Islet of Langerhans (tissue), 1 donor: ENCODE measurements around the gene BEND3.
A peak's percentile ranks its signal among the peaks of the same experiment; 100 is the strongest.
"Not testable (repeated sequence)": the region's sequence is repeated elsewhere in the genome, so short reads cannot be mapped to it uniquely, and the experiment has no call there.

Experiments
- FAIRE-seq: peaks from one replicate; lab custom pipeline; 2011; peaks lifted over from hg19 to GRCh38; lab: Jason Lieb, UNC

BEND3 gene

DNA sequence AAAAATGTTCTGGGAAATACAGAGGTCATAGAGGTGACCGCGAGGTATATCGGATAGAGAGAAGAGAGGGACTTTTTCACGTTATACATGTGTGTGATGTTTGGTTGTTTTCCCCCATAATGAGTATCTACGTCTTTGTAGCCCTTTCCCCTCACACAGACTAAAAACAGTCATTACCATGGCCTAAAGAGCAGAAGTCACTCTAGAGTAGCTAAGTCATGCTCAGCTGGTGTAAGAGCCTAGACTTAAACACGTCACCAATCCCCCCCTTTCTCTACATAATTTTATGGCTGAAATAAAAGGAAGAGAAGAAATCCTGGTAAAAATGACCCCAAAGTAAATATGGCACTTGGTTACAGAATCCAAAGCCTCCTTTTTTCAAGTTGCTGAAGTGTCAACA lies 6.0 kb upstream of the BEND3 start:
- FAIRE-seq, result no peak

DNA sequence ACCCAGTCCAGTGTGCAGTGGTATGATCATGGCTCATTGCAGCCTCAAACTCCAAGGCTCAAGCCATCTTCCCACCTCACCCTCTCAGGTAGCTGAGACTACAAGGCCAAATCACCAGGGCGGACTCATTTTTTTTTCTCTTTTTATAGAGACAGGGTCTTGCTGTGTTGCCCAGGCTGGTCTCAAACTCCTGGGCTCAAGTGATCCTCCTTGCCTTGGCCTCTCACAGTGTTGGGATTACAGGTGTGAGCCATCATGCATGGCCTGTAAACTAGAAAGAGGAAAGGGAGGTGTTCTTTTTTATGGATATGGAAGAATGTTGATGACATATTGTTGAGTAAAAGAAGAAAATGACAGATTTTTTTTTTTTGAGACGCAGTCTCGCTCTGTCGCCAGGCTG lies 5.1 kb upstream of the BEND3 start:
- no peak for FAIRE-seq

DNA sequence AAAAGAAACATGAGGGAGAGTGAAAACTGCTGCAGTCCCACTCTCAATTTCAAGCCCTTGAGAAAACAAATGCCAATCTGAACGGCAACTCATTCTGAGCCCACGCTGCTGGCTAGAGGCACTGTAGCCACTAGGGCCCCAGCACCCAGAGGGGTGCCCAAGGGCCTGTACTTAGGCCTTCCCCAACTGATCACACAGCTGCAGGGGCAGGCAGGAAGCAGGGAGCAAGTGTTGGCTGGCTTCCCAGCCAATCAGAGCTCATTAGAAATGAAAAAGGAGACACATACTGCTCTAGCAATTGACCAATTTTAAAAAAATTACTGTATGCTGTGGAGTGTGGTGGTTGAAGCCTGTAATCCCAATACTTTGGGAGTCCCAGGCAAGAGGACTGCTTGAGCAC lies 3.7 kb upstream of the BEND3 start:
- no peak for FAIRE-seq

DNA sequence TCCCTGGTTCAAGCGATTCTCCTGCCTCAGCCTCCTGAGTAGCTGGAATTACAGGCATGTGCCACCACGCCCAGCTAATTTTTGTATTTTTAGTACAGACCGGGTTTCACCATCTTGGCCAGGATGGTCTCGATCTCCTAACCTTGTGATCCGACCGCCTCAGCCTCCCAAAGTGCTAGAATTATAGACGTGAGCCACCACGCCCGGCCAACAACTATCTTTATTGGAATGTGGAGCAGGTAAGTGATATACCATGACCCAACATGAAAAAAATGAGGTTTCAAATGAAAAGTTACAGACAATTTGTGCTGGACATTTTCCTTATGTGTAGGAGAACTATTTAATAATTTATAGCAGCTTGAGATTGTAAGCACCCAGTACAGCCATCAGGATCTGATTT lies 3.2 kb upstream of the BEND3 start:
- FAIRE-seq, result not testable (repeated sequence)

DNA sequence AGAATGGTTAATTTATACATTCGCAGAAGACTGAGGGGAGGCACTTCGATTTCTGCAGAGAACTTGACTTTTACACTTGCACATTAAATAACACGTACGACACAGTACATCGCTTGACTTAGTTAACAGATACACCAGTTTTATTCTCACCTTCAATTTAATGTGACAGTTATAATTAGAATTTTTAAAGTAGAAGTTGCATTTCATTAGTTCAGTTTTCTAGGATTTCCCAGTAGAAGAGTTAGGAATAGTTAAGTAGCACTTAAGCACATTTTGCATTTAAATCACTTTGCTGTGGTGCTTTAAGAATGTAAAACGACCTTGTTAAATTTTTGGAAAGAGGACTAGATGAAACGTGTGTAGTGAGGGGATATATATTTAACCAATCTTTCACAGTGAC lies 1.6 kb upstream of the BEND3 start:
- FAIRE-seq, result no peak

DNA sequence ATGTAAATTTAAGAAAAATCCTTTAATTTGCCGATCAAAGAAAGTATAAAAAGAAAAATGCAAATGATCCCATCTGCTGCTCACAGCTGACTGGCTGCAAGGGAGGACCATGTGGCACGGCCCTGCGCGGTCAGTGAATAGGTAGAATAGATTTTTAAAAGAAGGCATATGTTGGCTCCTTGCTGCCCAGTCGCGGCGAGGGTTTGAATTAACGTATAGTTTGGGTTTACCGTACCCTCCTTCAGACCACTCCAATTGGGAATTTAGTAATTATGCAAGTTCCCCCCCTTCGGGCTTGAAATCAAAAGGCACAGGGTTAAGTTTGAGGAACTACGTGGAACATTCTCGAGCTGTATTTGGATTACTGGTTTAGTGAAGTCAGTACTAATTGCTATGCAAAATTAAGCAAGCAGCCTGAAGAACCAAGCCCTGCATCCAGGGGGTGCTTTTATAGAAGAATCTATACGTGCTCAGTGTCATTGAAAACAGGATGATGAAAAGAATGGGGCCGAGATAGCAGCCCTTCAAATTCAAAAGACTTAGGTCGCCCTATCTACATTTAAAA lies 1.1 kb upstream of the BEND3 start:
- peak; percentile 58 for FAIRE-seq

DNA sequence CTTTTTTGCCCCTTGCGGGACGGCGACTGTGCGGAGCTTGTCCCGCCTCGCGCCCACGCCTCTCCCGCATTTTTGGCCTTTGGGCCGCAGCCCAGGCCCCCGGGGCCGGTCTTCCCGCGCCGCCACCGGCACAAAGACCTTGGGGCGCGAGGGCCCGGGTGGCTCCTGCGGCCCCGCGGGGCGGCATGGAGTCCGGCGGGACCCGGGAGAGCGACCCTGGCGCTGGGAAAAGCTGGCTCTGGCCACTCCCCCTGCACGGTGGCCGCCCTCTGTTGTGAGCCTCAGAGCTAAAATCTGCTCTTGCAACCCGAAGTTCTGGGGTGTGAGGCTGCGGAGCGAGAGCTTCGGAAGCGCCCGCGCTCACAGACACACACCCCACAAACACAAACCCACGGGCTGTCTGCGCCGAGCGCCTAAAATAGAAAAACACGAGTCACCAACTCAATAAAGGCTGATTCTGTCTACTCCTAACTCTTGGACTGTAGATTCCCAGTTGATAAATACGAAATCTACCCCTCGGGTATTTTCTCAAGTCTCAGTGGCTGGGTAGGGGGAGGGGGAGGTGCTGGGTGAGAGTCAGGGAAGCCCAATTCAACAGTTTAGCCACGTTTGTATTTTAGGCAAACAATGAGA lies 496 bp upstream of the BEND3 start:
- no peak for FAIRE-seq

DNA sequence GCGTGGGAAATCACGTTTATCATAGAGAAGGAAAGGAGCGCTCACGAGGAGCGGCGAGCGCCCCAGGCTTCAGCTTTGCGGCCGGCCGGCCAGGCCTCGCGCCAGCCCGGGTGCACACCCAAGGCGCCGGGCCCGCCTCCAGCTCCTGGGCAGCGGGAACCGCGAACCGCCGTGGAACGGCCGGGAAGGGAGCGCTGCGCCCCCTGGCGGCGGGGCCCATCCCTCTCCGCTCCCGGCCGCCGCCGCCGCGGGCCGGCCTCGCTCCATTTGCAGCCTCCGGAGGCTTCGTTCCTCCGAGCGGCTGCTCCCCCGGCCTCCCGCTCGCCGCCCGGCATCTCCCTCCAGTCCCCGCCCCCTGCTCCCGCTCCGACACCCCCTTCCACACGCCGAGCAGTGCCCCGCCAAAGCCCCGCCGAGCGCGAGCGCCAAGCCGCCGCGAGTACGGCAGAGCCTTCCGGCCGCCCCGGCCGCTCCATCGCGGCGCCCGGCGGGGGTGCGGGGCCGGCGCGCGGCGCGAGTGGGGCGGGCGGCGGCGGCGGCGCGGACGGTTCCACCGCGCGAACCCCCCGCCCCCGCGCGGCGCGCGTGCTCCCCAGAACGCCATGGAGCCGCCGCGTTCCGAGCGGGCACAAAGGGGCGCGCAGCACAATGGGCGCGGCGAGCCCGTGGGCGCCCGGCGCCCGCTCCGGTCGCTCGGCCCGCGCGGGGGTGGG lies 946 bp downstream of the BEND3 start:
- FAIRE-seq, result no peak

DNA sequence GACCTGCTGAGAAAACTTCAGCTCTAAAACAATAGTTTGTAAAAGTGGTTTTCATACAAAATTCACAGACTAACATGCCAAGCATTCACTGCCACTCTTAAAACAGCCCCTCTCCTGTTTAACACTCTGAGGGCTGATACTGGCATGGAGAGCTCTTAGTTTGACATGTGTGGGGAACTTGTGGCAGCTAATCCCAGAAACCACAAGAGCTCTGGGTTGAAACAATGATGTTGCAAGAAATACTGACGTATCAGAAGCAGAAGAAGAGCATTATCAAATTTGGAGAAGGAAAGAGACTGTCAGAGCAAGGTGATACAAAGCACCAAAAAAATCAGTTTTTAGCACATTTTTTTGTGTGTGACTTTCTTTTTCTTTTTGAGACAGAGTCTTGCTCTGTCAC lies 5.1 kb downstream of the BEND3 start:
- no peak for FAIRE-seq

DNA sequence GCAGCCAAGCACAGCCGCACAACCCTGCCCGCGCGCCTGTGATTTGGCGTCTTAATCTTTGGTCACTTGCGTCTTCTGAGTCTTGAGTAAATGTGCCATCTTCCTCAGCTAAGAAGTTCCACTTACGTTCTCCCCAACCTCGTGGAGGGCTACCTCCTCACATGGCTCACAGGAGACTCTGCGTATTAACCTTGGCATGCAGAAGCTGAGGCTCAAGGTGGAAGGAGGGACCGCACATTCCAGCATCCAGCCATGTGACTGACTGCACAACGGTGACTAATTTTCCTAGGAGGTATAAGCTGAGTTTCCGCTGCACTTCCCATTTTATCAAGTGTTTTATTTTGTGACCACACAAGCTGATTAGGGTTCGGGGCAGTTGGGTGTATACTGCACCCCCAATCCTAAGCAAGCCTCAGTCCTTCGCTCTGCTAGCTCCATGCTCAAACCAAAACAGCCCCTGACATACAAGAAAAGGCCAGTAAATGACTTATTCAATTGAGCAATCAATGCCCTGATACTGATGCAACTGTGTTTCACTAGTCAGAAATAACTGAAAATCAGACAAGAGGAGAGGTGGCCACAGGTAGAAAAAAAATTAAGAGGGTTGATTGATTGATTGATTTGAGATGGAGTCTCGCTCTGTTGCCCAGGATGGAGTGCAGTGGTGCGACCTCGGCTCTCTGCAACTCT lies 7.0 kb downstream of the BEND3 start:
- FAIRE-seq, result no peak

DNA sequence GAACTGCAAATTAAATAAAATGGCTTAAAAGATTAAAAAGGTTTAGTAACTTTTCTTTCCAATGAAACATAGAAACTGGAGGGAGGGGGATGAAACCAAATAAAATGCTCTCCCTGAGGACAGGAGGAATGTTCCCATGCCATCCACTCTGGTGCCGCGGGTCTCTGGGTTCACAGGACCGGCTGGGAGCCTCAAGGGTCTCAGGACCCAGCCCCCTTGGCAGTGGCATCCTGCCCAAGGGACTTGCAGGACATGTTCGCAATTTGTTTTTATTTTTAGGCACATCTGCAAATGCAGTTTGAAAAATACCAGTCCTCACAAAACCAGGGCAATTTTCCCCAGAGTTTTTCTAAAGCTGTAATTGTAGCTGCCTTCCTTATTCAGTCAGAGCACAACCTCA lies 7.5 kb downstream of the BEND3 start:
- FAIRE-seq, result no peak

DNA sequence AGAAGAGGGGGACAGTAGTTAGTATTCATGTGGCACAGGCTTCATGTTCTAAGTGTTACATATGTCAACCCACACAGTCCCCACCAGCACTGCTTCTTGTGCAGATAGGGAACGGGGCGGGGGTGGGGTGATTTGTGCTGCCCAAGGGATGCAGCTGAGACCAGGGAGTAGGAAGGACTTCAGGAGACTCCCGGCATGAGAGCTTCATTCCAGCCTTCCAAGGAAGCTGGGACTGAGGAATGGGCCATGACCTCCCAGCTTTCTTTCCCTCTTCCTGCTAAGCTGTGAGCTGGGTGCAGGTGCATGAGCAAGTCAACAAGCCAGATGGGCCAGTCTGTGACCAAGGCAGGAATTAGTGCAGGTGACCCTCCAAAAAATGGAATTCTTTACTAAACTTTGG lies 9.2 kb downstream of the BEND3 start:
- no peak for FAIRE-seq

DNA sequence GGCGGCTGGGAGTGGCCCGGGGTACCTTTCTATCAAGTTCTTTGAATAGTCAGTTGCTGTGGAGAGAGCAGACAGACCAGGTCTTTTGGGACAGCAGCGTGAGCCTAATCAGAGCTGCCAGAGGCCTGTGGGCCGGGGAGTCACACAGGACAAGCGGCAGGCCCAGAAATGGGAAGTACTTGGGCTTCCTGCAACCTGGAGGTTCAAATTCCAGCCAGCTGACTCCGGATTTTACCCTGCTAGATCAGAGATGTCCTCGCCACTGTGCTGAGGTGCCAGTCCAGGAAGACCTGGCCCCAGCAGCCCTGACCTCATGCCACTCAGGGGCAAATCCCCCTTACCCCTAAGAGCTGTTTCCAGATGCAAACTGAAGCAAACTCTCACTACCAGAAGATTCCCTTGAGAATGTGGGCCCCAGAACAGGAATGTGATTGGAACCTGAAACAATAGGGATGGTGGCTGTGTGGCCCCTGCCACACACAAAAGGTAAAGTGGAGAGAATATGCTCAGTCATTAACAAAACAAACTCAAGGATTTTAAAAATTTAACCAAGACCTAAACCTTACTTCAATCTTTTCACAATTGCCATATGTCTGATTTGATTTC lies 9.7 kb downstream of the BEND3 start:
- FAIRE-seq, result no peak

DNA sequence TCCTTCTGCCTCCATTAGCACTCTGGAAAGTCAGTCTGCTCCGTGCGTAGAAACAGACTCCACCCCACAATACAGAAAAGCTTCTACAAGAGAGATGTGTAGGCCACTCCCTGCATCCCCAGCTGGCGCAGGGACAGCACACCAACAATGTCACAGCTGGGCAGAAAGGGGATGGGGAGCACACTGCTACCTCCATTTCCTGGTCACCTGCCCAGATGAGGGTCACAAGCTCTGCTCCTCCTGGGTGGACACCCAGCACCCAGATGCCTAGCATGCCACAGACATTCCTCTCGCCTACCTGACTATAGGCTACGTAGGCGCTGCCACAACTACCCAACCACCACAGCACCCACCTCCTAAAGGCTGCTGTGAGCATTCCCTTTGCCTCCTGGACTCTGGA lies 12.2 kb downstream of the BEND3 start:
- FAIRE-seq, result no peak

DNA sequence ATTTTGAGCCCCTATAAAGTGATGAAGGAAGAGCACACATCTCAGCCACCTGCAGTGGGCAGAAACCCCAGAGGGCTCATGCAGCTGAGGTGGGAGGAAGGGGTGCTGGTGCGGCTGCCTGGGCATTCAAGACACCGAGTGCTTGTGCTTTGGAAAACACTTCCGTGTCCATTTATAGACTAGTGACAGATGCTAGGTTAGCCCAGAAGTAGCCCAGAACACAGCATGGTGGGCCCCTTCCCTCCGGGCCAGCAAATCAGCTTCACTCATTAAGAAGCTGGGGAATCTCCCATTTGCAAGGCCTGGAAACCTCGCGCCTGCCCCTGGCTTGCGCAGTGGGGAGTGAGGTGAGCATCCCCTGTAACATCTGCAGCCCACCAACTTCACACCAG lies 12.9 kb downstream of the BEND3 start:
- no peak for FAIRE-seq

DNA sequence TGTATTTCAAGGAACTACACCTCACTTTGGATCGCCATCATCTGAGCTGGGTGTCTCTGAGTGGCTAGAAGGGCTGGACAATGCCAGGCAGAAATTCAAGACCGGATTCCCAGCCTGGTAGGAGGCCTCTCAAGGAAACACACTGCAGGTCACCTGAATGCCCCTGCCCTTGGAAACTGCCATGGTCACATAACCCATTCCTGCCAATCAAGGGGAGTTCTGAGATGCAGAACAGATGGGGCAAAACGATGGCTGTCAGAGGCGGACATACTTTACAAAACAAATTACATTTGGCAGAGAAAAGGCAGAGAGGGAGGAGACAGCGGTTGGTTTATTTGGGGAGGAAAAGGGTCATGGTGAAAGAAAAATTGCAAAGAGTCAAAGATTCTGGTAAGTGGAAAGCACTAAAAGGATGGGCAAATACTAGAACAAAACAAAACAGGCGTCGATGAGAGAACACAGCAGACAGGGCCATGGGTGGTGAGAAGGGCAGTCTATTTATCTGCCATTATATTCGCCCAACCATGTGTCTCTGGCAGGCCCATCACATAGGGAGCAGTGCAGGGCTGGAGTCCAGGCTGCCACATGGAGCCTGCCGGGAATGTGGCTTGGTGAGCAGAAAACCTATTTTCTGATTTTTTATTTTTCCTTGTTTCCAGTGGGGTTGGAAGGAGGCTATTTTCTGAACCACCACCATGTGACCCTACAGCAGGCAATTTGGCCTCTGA lies 13.5 kb downstream of the BEND3 start:
- FAIRE-seq, result no peak

DNA sequence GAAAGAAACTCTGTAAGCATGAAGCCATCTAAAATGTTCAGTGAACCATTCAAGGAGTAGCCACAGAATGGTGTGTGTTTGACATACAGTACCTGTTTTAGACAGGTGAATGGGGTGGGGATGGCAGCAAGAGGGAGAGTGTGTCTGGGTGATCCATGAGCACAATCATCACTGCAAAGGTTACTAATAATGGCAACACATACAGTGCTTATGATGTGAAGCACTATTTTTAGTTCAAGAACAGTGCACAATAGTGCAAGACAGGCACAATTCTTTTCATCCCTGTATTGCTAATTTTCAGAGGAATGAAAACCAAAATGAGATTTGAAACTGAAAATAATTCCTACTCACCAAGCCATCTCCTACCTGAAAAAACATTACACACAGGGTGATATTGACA lies 14.1 kb downstream of the BEND3 start:
- FAIRE-seq, result no peak

DNA sequence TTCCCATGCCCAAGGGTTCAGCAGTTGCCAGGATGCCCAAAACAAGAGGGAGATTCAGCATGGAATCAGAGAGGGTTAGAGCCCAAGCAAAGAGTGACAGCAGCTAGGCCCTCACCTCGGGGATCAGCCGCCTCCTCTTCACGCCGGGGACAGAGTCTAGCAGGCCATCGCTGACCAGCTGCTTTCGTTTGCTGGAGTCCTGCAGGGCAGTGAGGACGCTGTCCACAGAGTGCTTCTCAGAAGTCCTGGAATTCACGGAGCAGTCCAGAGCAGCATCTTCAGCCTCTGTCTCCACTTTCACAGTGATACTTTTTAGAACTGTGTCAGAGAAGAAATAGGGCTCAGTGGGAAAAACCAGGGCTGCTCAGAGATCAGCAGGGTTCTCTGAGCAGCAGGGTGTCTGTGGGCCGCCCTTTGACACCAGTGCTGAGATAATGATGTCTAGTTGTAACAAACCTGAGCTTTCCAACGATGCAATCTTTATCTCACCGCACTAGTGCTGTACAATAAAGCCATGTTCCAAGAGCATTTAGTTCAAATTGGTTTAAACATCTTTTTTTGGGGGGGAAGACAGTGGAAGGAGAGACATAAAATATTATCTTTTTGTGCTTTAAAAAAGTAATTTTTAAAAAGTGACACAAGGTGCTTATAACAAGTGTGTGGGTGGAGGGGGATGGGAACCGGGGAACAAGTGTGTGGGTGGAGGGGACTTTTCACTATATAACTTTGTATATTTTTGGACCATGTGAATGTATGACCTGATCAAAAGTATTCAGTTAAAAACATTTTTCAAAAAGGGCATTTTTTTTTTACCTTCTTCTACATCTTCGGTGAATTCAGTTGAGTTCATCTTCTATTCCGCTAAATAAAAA lies 16.6 kb downstream of the BEND3 start:
- FAIRE-seq, result no peak

DNA sequence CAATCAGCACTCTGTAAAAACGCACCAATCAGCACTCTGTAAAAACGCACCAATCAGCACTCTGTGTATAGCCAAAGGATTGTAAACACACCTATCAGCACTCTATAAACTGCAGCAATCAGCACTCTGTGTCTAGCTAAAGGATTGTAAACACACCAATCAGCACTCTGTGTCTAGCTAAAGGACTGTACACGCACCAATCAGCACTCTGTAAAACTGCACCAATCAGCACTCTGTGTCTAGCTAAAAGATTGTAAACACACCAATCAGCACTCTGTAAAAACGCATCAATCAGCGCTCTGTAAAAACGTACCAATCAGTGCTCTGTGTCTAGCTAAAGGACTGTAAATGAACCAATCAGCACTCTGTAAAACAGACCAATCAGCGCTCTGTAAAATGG lies 30.9 kb downstream of the BEND3 start:
- not testable (repeated sequence) for FAIRE-seq

DNA sequence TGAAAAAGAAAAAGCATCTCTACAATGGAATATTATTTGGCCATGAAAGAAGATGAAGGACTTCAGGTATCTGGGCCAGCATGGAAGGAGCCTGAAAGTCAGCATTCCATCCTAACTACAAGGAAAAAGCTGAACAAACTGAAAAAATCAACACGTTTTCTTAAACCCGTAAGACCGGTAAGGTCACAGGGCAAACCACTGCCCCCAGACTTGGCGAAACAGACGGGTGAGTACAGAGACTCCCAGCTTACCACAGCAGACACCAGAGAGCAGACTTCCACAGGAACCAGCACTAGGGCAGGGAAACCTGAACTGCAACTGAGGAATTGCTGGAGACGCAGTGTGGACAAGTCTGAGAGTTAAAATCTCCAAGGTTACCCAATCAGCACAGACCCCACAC lies 31.4 kb downstream of the BEND3 start:
- FAIRE-seq, result no peak

DNA sequence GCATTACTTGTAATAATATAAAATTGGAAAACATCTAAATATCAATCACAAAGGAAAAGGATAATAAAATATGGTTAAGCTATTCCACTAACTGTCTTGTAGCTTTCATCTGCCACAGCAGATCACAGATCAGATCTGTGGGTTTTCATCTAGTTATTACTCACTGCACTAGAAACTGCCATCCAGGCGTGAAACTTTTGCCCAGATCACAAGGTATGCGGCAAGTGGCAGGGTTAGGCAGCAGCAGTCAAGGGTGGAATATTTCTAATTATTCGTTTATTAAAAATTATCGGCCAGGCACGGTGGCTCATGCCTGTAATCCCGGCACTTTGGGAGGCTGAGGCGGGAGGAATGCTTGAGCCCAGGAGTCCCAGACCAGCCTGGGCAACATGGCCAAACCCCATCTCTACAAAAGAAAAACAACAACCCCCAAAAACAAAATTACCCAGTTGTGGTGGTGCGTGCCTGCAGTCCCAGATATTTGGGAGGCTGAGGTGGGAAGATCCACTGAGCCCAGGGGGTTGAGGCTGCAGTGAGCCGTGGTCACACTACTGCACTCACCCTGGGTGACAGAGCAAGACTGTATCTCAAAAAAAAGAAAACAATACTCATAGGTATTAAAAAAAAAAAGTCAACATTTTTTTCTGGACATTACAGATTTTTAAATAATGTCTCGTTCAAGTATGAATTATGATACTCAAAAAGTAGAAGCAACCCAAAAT lies 32.1 kb downstream of the BEND3 start:
- no peak for FAIRE-seq
